Effector memory CD8-positive, alpha-beta T cell (primary cell): ENCODE results near the gene ASAP3.
A peak's percentile ranks its signal among the peaks of the same experiment; 100 is the strongest.
"Not testable (repeated sequence)": the region's sequence is repeated elsewhere in the genome, so short reads cannot be mapped to it uniquely, and the experiment has no call there.

Experiments
- ATAC-seq: fragments of 150-1000 bp; cut with Tn5 transposase; replicated peaks from 2 replicates; pipeline ENCODE4 v1.10.0; 2021; ENCODE audit warnings: mild to moderate bottlenecking, moderate library complexity
- DNase-seq, 3 experiments: peaks; one replicate each; pipeline ENCODE4 v3.0.0; 2021
- H3K27ac Mint-ChIP-seq, 2 donors: one replicate each; pipeline ENCODE4 v1.8.0; 2022; ENCODE audit warnings: mild to moderate bottlenecking in 2 of 2, mixed read lengths in 2 of 2, moderate library complexity in 2 of 2
- H3K27me3 Mint-ChIP-seq, 2 donors: one replicate each; pipeline ENCODE4 v1.8.0; 2022; ENCODE audit warnings: mixed read lengths in 2 of 2
- H3K36me3 Mint-ChIP-seq: one replicate; pipeline ENCODE4 v1.8.0; 2022; ENCODE audit warnings: mild to moderate bottlenecking, moderate library complexity, mixed read lengths; ENCODE audit not compliant: insufficient read depth
- H3K4me1 Mint-ChIP-seq, 2 donors: one replicate each; pipeline ENCODE4 v1.8.0; 2022; ENCODE audit warnings: low read depth in 2 of 2, mixed read lengths in 2 of 2
- H3K4me3 Mint-ChIP-seq, 2 donors: one replicate each; pipeline ENCODE4 v1.8.0; 2022; ENCODE audit warnings: mild to moderate bottlenecking in 2 of 2, mixed read lengths in 2 of 2, moderate library complexity in 2 of 2
- H3K9me3 Mint-ChIP-seq, 2 donors: one replicate each; pipeline ENCODE4 v1.8.0; 2022; ENCODE audit warnings: mixed read lengths in 2 of 2

Gene ASAP3

GRCh38 chr1:23525558-23526250 lies 41.7 kb upstream of the ASAP3 start:
- Mint-ChIP-seq H3K9me3 (no peaks in the 10 kb centered on the region), H3K27ac (peak overlapping the region; percentile 94 to 98), H3K36me3 (peaks cover 6% of the 10 kb centered on the region), H3K4me3 (peak overlapping the region; percentile 71 to 81), H3K27me3 (no peaks in the 10 kb centered on the region), H3K4me1 (peaks cover 52 to 69% of the 10 kb centered on the region in 2 donors)
- ATAC-seq (no peak), DNase-seq (peak in 1 of 3 experiments; percentile 7)

GRCh38 chr1:23524716-23525401 lies 40.9 kb upstream of the ASAP3 start:
- H3K4me1 Mint-ChIP-seq: peaks cover 48 to 64% of the 10 kb centered on the region in 2 donors

GRCh38 chr1:23524163-23524562 lies 40.2 kb upstream of the ASAP3 start:
- no peak for ATAC-seq
- H3K27me3 Mint-ChIP-seq: no peaks in the 10 kb centered on the region

More at GRCh38 chr1:23524716-23525401, 40.9 kb upstream of the ASAP3 start:
- H3K4me3 Mint-ChIP-seq: peak overlapping the region; percentile 71 to 81
- H3K27me3 Mint-ChIP-seq: no peaks in the 10 kb centered on the region
- H3K27ac Mint-ChIP-seq: peak overlapping the region; percentile 94 to 98
- no peaks in the 10 kb centered on the region for H3K9me3 Mint-ChIP-seq
- ATAC-seq (peak; percentile 30), DNase-seq (peak in 1 of 3 experiments; percentile 18)
- H3K36me3 Mint-ChIP-seq: peaks cover 6% of the 10 kb centered on the region

GRCh38 chr1:23522244-23522982 lies 38.4 kb upstream of the ASAP3 start:
- Mint-ChIP-seq H3K9me3 (no peaks in the 10 kb centered on the region), H3K4me3 (no peak overlapping the region), H3K27ac (peak overlapping the region; percentile 83 to 98), H3K4me1 (peaks cover 24 to 40% of the 10 kb centered on the region in 2 donors), H3K36me3 (peaks cover 3% of the 10 kb centered on the region), H3K27me3 (no peaks in the 10 kb centered on the region)
- ATAC-seq (no peak), DNase-seq (no peak)

More at GRCh38 chr1:23524163-23524562, 40.2 kb upstream of the ASAP3 start:
- no peak for DNase-seq
- peak overlapping the region; percentile 94 to 98 for H3K27ac Mint-ChIP-seq
- peak overlapping the region; percentile 25 to 81 for H3K4me3 Mint-ChIP-seq
- peaks cover 41 to 57% of the 10 kb centered on the region in 2 donors for H3K4me1 Mint-ChIP-seq
- no peaks in the 10 kb centered on the region for H3K9me3 Mint-ChIP-seq
- H3K36me3 Mint-ChIP-seq: peaks cover 6% of the 10 kb centered on the region

DNA sequence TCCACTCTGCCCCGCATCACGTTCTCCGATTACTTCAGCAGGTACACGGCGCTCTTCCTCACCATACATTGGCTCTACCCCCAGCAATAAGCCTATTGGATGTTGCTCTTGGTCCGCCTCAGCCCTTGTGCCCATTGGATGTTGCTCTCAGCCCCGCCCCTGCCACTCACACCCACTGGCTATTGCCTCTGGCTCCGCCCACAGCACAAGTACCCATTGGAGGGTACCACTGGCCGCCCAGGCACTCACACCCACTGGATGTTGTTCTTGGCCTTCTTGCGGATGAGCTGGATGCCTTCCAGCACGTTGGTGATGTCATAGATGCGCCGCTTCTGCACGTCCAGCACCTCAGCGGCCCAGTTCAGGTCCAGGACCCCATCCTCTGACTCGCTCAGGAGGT lies 37.6 kb upstream of the ASAP3 start:
- peak overlapping the region in 1 of 2 donors; percentile 76 for H3K27ac Mint-ChIP-seq
- no peaks in the 10 kb centered on the region for H3K27me3 Mint-ChIP-seq
- no peaks in the 10 kb centered on the region for H3K9me3 Mint-ChIP-seq
- no peak for ATAC-seq
- H3K4me3 Mint-ChIP-seq: no peak overlapping the region
- H3K4me1 Mint-ChIP-seq: peaks cover 15 to 33% of the 10 kb centered on the region in 2 donors
- no peaks in the 10 kb centered on the region for H3K36me3 Mint-ChIP-seq
- no peak for DNase-seq

GRCh38 chr1:23517581-23517980 lies 33.6 kb upstream of the ASAP3 start:
- Mint-ChIP-seq H3K4me3 (no peak overlapping the region), H3K9me3 (no peaks in the 10 kb centered on the region), H3K27me3 (no peaks in the 10 kb centered on the region), H3K4me1 (peaks cover 0 to 5% of the 10 kb centered on the region in 2 donors), H3K36me3 (no peaks in the 10 kb centered on the region), H3K27ac (peak overlapping the region in 1 of 2 donors; percentile 35)
- ATAC-seq (no peak), DNase-seq (no peak)

DNA sequence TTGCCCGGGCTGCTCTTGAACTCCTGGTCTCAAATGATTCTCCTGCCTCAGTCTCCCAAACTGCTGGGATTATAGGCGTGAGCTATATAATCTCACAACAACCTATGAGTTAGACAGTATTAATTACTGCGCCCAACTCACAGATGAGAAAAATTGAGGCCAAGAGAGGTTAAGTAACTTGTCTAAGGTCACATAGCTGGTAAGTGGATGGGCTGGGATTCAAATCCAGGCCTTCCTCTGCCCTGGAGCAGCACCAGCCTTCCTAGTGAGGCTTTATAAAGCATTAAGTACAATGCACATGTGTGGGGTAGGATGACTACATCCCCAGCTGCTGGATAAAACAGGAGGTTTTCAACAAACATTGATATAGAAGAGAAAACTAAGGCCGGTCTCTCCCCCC lies 31.9 kb upstream of the ASAP3 start:
- Mint-ChIP-seq H3K27ac (peak overlapping the region in 1 of 2 donors; percentile 46), H3K36me3 (peaks cover 3% of the 10 kb centered on the region), H3K4me3 (no peak overlapping the region), H3K4me1 (peaks cover 0 to 2% of the 10 kb centered on the region in 2 donors), H3K9me3 (no peaks in the 10 kb centered on the region), H3K27me3 (no peaks in the 10 kb centered on the region)
- ATAC-seq: no peak
- no peak for DNase-seq

- H3K36me3 Mint-ChIP-seq: peaks cover 3% of the 10 kb centered on the region
Measured at GRCh38 chr1:23514111-23514679, 30.2 kb upstream of the ASAP3 start.

DNA sequence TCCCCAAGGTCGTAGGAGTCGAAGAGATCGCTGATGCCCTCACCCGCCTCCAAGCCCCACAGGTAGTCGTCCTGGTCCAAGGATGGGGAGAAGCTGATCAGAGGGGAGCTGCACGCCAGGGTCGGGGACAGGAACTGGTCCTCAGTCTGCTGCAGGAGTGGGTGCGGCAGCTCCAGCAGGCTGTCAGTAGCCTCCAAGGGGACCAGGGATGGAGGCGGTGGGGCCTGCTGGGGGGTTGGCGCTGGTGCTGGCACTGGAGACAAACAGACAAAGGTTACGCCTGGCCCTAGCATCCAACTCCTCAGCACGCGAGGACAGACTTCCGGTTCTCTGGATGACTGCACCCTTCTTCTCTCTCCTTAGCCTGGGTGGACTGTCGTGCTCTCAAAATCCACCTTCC lies 25.9 kb upstream of the ASAP3 start:
- no peak overlapping the region for H3K27ac Mint-ChIP-seq
- no peaks in the 10 kb centered on the region for H3K27me3 Mint-ChIP-seq
- H3K4me3 Mint-ChIP-seq: no peak overlapping the region
- H3K4me1 Mint-ChIP-seq: no peaks in the 10 kb centered on the region
- DNase-seq (no peak), ATAC-seq (no peak)
- H3K9me3 Mint-ChIP-seq: no peaks in the 10 kb centered on the region
- peaks cover 3% of the 10 kb centered on the region for H3K36me3 Mint-ChIP-seq

More at GRCh38 chr1:23514111-23514679, 30.2 kb upstream of the ASAP3 start:
- Mint-ChIP-seq H3K4me3 (no peak overlapping the region), H3K27me3 (no peaks in the 10 kb centered on the region), H3K27ac (peak overlapping the region in 1 of 2 donors; percentile 61), H3K4me1 (peaks cover 0 to 2% of the 10 kb centered on the region in 2 donors), H3K9me3 (no peaks in the 10 kb centered on the region)
- ATAC-seq: no peak
- no peak for DNase-seq

GRCh38 chr1:23506376-23507107 lies 22.6 kb upstream of the ASAP3 start:
- DNase-seq: no peak
- H3K27me3 Mint-ChIP-seq: no peaks in the 10 kb centered on the region
- H3K27ac Mint-ChIP-seq: no peak overlapping the region
- no peak overlapping the region for H3K4me3 Mint-ChIP-seq
- no peaks in the 10 kb centered on the region for H3K4me1 Mint-ChIP-seq
- H3K36me3 Mint-ChIP-seq: no peaks in the 10 kb centered on the region
- ATAC-seq: no peak
- no peaks in the 10 kb centered on the region for H3K9me3 Mint-ChIP-seq

DNA sequence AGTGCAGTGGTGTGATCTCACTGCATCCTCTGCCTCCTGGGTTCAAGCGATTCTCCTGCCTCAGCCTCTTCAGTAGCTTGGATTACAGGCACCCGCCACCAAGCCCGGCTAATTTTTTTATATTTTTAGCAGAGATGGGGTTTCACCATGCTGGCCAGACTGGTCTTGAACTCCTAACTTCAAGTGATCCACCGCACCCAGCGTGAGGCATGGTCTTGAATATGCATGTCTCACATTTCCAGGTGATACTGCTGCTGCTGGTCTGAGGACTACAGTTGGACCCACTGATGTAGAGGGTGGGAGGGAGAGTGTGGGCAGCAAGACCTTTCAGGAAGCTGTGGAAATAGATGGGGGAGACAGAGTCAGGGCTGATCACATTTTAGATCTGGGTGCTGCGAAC lies 21.9 kb upstream of the ASAP3 start:
- Mint-ChIP-seq H3K9me3 (no peaks in the 10 kb centered on the region), H3K4me3 (no peak overlapping the region), H3K36me3 (no peaks in the 10 kb centered on the region), H3K27ac (no peak overlapping the region), H3K27me3 (no peaks in the 10 kb centered on the region), H3K4me1 (no peaks in the 10 kb centered on the region)
- DNase-seq: no peak
- ATAC-seq: no peak

- H3K4me1 Mint-ChIP-seq, H3K36me3 Mint-ChIP-seq, ATAC-seq, DNase-seq, H3K27me3 Mint-ChIP-seq, H3K9me3 Mint-ChIP-seq, H3K27ac Mint-ChIP-seq, H3K4me3 Mint-ChIP-seq: not testable (repeated sequence)
Measured at GRCh38 chr1:23504156-23504555, 20.2 kb upstream of the ASAP3 start.

DNA sequence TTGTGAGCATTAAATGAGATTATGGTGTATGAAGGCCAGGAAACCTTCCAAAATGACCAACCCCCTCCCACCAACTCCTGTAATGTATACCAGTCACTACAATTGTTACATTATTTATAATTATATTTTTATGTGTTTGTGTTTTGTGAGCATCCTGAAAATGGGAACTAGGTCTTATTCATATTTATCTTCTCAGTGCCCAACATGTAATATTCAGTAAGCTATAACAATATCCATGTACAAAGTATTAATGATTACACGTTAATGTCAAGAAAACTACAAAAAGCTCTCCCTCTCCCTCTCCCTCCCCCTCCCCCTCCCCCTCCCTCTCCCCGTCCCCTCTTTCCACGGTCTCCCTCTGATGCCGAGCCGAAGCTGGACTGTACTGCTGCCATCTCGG lies 19.0 kb upstream of the ASAP3 start:
- Mint-ChIP-seq H3K36me3 (no peaks in the 10 kb centered on the region), H3K27me3 (no peaks in the 10 kb centered on the region), H3K9me3 (no peaks in the 10 kb centered on the region), H3K27ac (no peak overlapping the region), H3K4me3 (no peak overlapping the region), H3K4me1 (no peaks in the 10 kb centered on the region)
- DNase-seq (no peak), ATAC-seq (no peak)
